Right lobe of liver (tissue), 6 donors: Measurements from ENCODE around the gene GDPGP1. TPM values are rescaled to one million over a fixed set of nuclear protein-coding genes. Genes with fewer than 3 reads are reported as not detected.
"Not testable (repeated sequence)": the region's sequence is repeated elsewhere in the genome, so short reads cannot be mapped to it uniquely, and the experiment has no call there.

Experiments
- ATAC-seq, 4 donors: fragments of 200-7000 bp; cut with Tn5 transposase; one replicate each; pipeline ENCODE4 v1.9.1; 2020; ENCODE audit warnings: mild to moderate bottlenecking in 4 of 4, moderate library complexity in 4 of 4
- DNase-seq, 3 donors: peaks; one replicate each; pipeline ENCODE4 v3.0.0-alpha.2; 2020
- H3K27ac ChIP-seq, 3 donors: fragments of 200-600 bp; one replicate each; pipeline ENCODE4 v1.8.0; 2022
- H3K27me3 ChIP-seq, 2 donors: fragments of 200-600 bp; one replicate each; pipeline ENCODE4 v1.8.0; 2022
- H3K36me3 ChIP-seq, 4 donors: fragments of 200-600 bp; sonication (generic) in 1 of 4; one replicate each; pipeline versions ENCODE4 v1.5.1 to v1.8.0; 2017 to 2022; ENCODE audit warnings: control low read depth in 1 of 4
- H3K4me1 ChIP-seq, 4 donors: fragments of 200-600 bp; sonication (generic) in 1 of 4; one replicate each; pipeline versions ENCODE4 v1.5.1 to v1.8.0; 2017 to 2022; ENCODE audit warnings: control low read depth in 1 of 4
- H3K4me3 ChIP-seq, 3 donors: fragments of 200-600 bp; one replicate each; pipeline ENCODE4 v1.8.0; 2022
- H3K9me3 ChIP-seq, 4 donors: fragments of 200-600 bp; sonication (generic) in 1 of 4; one replicate each; pipeline versions ENCODE4 v1.5.1 to v1.8.0; 2017 to 2022; ENCODE audit warnings: control low read depth in 1 of 4
- POLR2A ChIP-seq: fragments of 450-650 bp; IDR thresholded peaks from one replicate; pipeline ENCODE4 v1.6.1; 2017; ENCODE audit warnings: antibody characterized with exemption, mild to moderate bottlenecking
- WGBS: methylation state at CpG from one replicate; pipeline ENCODE4 v1.1.6; 2018; ENCODE audit warnings: low coverage, low lambda C conversion rate; ENCODE audit not compliant: insufficient coverage; ENCODE audit errors: missing lambda C conversion rate; 5-methylcytosine and 5-hydroxymethylcytosine counted together
- intact Hi-C, 2 donors: fragments of 100-400 bp; cut with DNase I; formaldehyde crosslinking; loops; one replicate each; pipeline versions ENCODE4 v1.11.2 to v1.14.1; 2022
- total RNA-seq, 6 experiments: library from RNA; depleted of rRNA in 2 of 6; stranded (reverse); fragments of >200 nt in 2 of 6; fragmentation: NEBNext Ultra II Directional in 3 of 6; extraction: Animal tissue kit (Norgen Biotek cat#: 25700) in 3 of 6; gene quantifications; one replicate each; pipeline versions ENCODE4 v1.1.0 to v1.2.4, GENCODE V29; 2016 to 2023
- TF ChIP-seq, protein P1 (sequence below), 4 donors: fragments of 200-600 bp in 3 of 4; fragments of 450-650 bp in 1 of 4; IDR thresholded peaks; one replicate each; pipeline versions ENCODE4 v1.5.1 to v1.8.0; 2016 to 2022; ENCODE audit warnings: antibody characterized with exemption in 4 of 4, mild to moderate bottlenecking in 2 of 4
- donor health status: DM: no; HTN: yes; CAD: no.
- donor health status: DM: no; HTN: no; CAD: no.
- donor health status: DM: no; HTN: no; CAD: no.
- donor health status: DM: no; HTN: yes; CAD: no.
- donor health status: DM: no; HTN: yes; CAD: no.

Gene GDPGP1
- total RNA-seq, 6 experiments from 2014 or later = 3.6 to 13.6 (median 7.3) TPM

DNA sequence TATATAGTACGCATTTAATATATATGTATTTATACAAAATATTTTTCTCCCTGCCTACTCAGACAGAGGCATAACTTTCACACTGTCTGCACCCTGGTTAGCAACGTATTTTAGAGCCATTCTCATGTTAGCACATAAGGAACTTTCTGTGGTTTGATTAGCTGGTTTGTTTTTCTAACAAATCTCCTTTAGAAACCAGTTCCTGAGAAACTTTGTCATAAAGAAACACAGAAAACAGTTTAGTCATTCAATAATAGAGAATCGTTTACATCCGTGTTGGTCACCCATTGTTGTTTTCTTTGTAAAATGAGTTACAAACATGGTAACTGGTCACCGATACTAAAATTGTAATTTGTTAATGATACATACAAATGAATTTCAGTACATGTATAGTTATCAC, 25.5 kb downstream of the GDPGP1 start:
- H3K27me3 ChIP-seq = no peaks in the 10 kb centered on the region
- intact Hi-C loops = no loop called here
- peaks cover 0 to 5% (median 2%) of the 10 kb centered on the region in 4 donors for H3K4me1 ChIP-seq
- DNase-seq = no peak
- no peak overlapping the region for H3K4me3 ChIP-seq
- no peak overlapping the region for H3K27ac ChIP-seq
- TF ChIP-seq, protein P1, sequence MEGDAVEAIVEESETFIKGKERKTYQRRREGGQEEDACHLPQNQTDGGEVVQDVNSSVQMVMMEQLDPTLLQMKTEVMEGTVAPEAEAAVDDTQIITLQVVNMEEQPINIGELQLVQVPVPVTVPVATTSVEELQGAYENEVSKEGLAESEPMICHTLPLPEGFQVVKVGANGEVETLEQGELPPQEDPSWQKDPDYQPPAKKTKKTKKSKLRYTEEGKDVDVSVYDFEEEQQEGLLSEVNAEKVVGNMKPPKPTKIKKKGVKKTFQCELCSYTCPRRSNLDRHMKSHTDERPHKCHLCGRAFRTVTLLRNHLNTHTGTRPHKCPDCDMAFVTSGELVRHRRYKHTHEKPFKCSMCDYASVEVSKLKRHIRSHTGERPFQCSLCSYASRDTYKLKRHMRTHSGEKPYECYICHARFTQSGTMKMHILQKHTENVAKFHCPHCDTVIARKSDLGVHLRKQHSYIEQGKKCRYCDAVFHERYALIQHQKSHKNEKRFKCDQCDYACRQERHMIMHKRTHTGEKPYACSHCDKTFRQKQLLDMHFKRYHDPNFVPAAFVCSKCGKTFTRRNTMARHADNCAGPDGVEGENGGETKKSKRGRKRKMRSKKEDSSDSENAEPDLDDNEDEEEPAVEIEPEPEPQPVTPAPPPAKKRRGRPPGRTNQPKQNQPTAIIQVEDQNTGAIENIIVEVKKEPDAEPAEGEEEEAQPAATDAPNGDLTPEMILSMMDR (IDR thresholded peaks at IDR 0.05) = no peak
- TF ChIP-seq POLR2A = no peak
- no peaks in the 10 kb centered on the region for H3K36me3 ChIP-seq
- WGBS = 82% methylated on average over 5 of the region's 5 CpGs
- no peak for ATAC-seq
- H3K9me3 ChIP-seq = no peaks in the 10 kb centered on the region

DNA sequence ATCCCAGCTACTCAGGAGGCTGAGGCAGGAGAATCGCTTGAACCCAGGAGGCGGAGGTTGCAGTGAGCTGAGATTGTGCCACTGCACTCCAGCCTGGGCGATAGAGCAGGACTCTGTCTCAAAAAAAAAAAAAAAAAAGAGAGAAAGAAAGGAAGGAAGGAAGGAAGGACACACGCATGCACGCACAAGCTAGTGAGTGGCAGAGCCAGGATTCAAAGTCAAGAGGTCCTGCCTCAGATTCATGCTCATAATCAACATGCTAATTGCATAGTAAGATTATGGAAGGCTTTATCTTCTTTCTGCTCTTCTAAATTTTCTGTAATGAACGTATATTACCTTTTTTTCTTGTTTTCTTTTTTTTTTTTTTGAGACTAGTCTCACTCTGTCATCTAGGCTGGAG, 26.7 kb downstream of the GDPGP1 start:
- intact Hi-C loops, ATAC-seq, H3K36me3 ChIP-seq, DNase-seq, H3K4me1 ChIP-seq, H3K9me3 ChIP-seq, H3K27me3 ChIP-seq, H3K27ac ChIP-seq, H3K4me3 ChIP-seq: not testable (repeated sequence)
- WGBS = 22% methylated on average over 1 of the region's 6 CpGs

DNA sequence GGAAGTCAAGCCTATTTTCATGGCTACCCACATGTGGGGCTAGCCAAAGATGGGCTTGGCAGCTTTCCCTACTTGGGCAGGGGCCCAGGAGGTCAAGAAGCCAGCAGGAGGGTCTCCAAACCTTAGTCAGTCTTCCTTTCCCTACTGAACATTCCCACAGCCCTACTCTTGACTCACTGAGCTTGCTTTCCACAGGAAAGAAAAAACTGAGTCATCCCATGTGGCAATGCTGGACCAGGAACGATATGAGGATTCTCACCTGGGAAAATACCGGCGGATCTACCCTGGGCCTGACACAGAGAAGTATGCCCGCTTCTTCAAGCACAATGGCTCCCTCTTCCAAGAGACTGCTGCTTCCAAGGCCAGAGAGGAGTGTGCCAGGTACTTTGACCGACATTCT, 27.8 kb downstream of the GDPGP1 start:
- Histone ChIP-seq H3K27ac (no peak overlapping the region), H3K36me3 (no peaks in the 10 kb centered on the region), H3K9me3 (no peaks in the 10 kb centered on the region), H3K4me3 (no peak overlapping the region), H3K4me1 (peaks cover 0 to 12% (median 6%) of the 10 kb centered on the region in 4 donors), H3K27me3 (no peaks in the 10 kb centered on the region)
- WGBS = 100% methylated on average over 2 of the region's 5 CpGs
- intact Hi-C loops = no loop called here
- TF ChIP-seq, protein P1 (IDR thresholded peaks at IDR 0.05) = no peak
- TF ChIP-seq POLR2A = no peak
- no peak for ATAC-seq
- peak in 1 of 3 donors; percentile 21 for DNase-seq

GRCh38 chr15:90262426-90262825, 28.4 kb downstream of the GDPGP1 start:
- Histone ChIP-seq H3K9me3 (no peaks in the 10 kb centered on the region), H3K27me3 (no peaks in the 10 kb centered on the region), H3K27ac (no peak overlapping the region), H3K36me3 (no peaks in the 10 kb centered on the region), H3K4me3 (no peak overlapping the region), H3K4me1 (peaks cover 0 to 18% (median 9%) of the 10 kb centered on the region in 4 donors)
- ATAC-seq (no peak), DNase-seq (peak in 1 of 3 donors; percentile 4)
- no peak for TF ChIP-seq POLR2A
- TF ChIP-seq, protein P1 (IDR thresholded peaks at IDR 0.05) = no peak
- 49% methylated on average over 5 of the region's 5 CpGs for WGBS
- intact Hi-C loops = no loop called here

- peak overlapping the region; percentile 70 to 98 (median 83) for H3K4me3 ChIP-seq
- DNase-seq (peak; percentile 38 to 55 (median 52)), ATAC-seq (peak; percentile 43 to 76 (median 58))
- no peaks in the 10 kb centered on the region for H3K27me3 ChIP-seq
- H3K4me1 ChIP-seq = peaks cover 0 to 29% (median 15%) of the 10 kb centered on the region in 4 donors
- peaks cover 0 to 12% (median 0%) of the 10 kb centered on the region in 4 donors for H3K36me3 ChIP-seq
- WGBS = no CpG with 5 or more reads among the region's 4 CpGs
- intact Hi-C loops = no loop called here
- H3K9me3 ChIP-seq = no peaks in the 10 kb centered on the region
- H3K27ac ChIP-seq = peak overlapping the region; percentile 82 to 95 (median 86)
- TF ChIP-seq POLR2A = peak; percentile 50
- TF ChIP-seq, protein P1 (IDR thresholded peaks at IDR 0.05) = no peak
Measured at GRCh38 chr15:90264671-90265070, 30.7 kb downstream of the GDPGP1 start.
